ENCODE measurements around the gene LRRC28. TPM values are rescaled to one million over a fixed set of nuclear protein-coding genes. Genes with fewer than 3 reads are reported as not detected.

The LRRC28 gene
- total and polyA plus RNA-seq, 9 of the 15 experiments (the other 6 are each of a cell fraction or from before 2014, with no cell fraction given) = 5.5 to 17.4 (median 7.9) TPM

DNA sequence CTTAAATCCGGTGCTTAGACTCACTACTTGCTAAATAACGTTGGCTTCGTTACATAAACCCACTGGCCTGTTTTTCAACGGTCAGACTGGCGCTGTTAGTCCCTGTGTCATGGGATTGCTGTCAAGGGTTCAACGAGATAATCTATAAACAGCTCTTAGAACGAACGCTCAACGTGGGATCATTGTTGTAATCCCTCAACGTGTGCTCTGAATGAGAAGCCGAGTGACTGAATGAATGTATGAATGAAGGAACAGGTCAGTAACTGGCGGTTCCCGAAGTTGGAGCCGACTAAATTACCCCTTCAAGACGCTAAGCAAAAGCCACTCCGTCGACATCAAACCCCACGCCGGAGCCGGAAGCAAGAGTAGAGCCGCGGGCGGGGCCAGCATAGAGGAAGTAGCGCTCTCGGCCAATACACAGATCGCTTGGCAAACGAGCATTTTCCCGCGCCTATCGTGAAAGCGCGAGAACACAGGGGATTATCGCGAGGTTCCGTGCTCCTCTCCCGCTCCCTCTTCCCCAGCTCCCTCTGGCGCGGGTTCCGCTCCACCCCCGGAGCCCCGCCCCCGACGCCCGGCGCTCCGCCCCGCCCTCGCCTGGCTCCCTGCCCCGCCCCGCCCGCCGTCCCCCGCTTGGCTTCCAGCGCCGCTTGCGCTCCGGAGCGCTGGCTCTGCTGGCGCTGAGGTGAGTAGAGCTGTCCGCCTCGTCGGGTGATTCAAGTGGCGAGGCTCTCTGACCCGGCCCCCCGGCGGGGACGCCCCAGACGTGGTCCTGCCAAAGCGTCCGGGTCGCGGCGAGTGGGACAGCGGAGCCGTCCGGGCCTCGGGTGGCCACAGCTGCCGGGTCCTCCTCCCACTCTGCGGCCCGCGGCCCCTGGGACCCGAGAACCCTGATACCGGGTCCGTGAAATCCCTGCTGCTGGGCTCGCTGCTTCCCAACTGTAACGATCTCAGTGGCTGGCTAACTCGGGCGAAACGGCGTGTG, at the start of gene LRRC28 (continued):
- TF ChIP-seq ZNF609 (CRISPR knock-in tag; IDR thresholded peaks at IDR 0.05; ENCODE audit: borderline replicate concordance) (no peak), ZFP91 (CRISPR knock-in tag; IDR thresholded peaks at IDR 0.05) (no peak), ESRRB (CRISPR knock-in tag; IDR thresholded peaks at IDR 0.05; ENCODE audit: borderline replicate concordance) (peak; percentile 15; the same call in 1 of the 2 replicates), IRF9 (tag; IDR thresholded peaks at IDR 0.05) (no peak), FOXA3 (CRISPR knock-in tag; conservative IDR thresholded peaks at IDR 0.05 in 1 of 2, IDR thresholded peaks at IDR 0.05 in 1 of 2) (no peak), NR4A1 (CRISPR knock-in tag; IDR thresholded peaks at IDR 0.05) (no peak), NR4A1 (tag; IDR thresholded peaks at IDR 0.05) (peak; percentile 74), MLX (CRISPR knock-in tag; conservative IDR thresholded peaks at IDR 0.05) (no peak), NFE2 (IDR thresholded peaks at IDR 0.05; ENCODE audit: low read depth) (no peak), KDM1A (IDR thresholded peaks at IDR 0.05) (no peak), TAF1 (IDR thresholded peaks at IDR 0.05; ENCODE audit: control insufficient read depth, extremely low read depth, insufficient read depth, low read length, severe bottlenecking) (peak; percentile 87), ZNF77 (CRISPR knock-in tag; IDR thresholded peaks at IDR 0.05) (no peak), SIN3B (IDR thresholded peaks at IDR 0.05; ENCODE audit: low read depth) (no peak), HLTF (IDR thresholded peaks at IDR 0.05) (no peak), ZNF57 (CRISPR knock-in tag; IDR thresholded peaks at IDR 0.05) (no peak), POLR2A (conservative IDR thresholded peaks at IDR 0.05) (peak; percentile 95), RBM22 (IDR thresholded peaks at IDR 0.05; ENCODE audit: low read depth, low read length, poor library complexity, severe bottlenecking) (no peak)

Data from K562 (cell line).